HepG2 (cell line): ENCODE measurements around the gene WWC2. TPM values are rescaled to one million over a fixed set of nuclear protein-coding genes. Genes with fewer than 3 reads are reported as not detected.

Experiments
- CEBPB ChIP-seq: IDR thresholded peaks from 2 replicates; pipeline ENCODE4 v1.6.1; 2011; ENCODE audit warnings: low read depth, low read length, improper control_type of control experiment, borderline replicate concordance
- CENPX ChIP-seq: sonication (generic); formaldehyde crosslinking; IDR thresholded peaks from 2 replicates; pipeline ENCODE4 v1.9.0; 2021; ENCODE audit warnings: mild to moderate bottlenecking, missing genetic modification reagents, moderate library complexity
- CHCHD3 ChIP-seq: sonication (generic); formaldehyde crosslinking; IDR thresholded peaks from 2 replicates; pipeline ENCODE4 v1.8.0; 2022; ENCODE audit warnings: mild to moderate bottlenecking, missing genetic modification reagents, moderate library complexity
- NCOA1 ChIP-seq: sonication (generic); formaldehyde crosslinking; IDR thresholded peaks from 2 replicates; pipeline ENCODE4 v1.9.0; 2021; ENCODE audit warnings: missing genetic modification reagents
- SIN3A ChIP-seq: IDR thresholded peaks from 2 replicates; pipeline ENCODE4 v1.6.1; 2011; ENCODE audit warnings: low read depth, mild to moderate bottlenecking, control low read depth, low read length, borderline replicate concordance
- SMARCE1 ChIP-seq: fragments of 450-650 bp; IDR thresholded peaks from 2 replicates; pipeline ENCODE4 v1.6.1; 2017; ENCODE audit warnings: borderline replicate concordance
- SRSF4 ChIP-seq: fragments of 200-400 bp; formaldehyde crosslinking; IDR thresholded peaks from one replicate; pipeline ENCODE4 v1.6.1; 2018; ENCODE audit warnings: mild to moderate bottlenecking, low read depth, low read length, moderate library complexity; ENCODE audit not compliant: poor library complexity, severe bottlenecking
- SSRP1 ChIP-seq: IDR thresholded peaks from 2 replicates; pipeline ENCODE4 v1.6.1; 2016; ENCODE audit warnings: control low read depth
- ZEB1 ChIP-seq: IDR thresholded peaks from 2 replicates; pipeline ENCODE4 v1.6.1; 2012; ENCODE audit warnings: mild to moderate bottlenecking, low read depth, inconsistent platforms; ENCODE audit not compliant: insufficient replicate concordance
- ZNF446 ChIP-seq: sonication (generic); formaldehyde crosslinking; IDR thresholded peaks from 2 replicates; pipeline ENCODE4 v1.5.0; 2020; ENCODE audit warnings: mild to moderate bottlenecking, missing genetic modification reagents
- ZNF772 ChIP-seq: sonication (generic); formaldehyde crosslinking; IDR thresholded peaks from 2 replicates; pipeline ENCODE4 v1.5.0; 2020; ENCODE audit warnings: mild to moderate bottlenecking, missing genetic modification reagents
- polyA plus RNA-seq, 8 experiments: library from polyadenylated mRNA; depleted of rRNA in 3 of 8; stranded (reverse) in 7 of 8; unstranded in 1 of 8; fragments of >200 nt; fragmentation: Illumina TruSeq in 4 of 8; extraction: Trizol in 4 of 8; gene quantifications; 2 replicates each; pipeline versions ENCODE4 v1.2.1 to v1.2.3, GENCODE V29; 2011 to 2016; ENCODE audit warnings: low read depth in 4 of 8, missing spikeins in 1 of 8, mixed read lengths in 1 of 8; ENCODE audit not compliant: insufficient read depth in 1 of 8
- total RNA-seq, 5 experiments: library from RNA; depleted of rRNA; stranded (reverse); fragments of >200 nt; fragmentation: Illumina TruSeq; extraction: Trizol; gene quantifications; 2 replicates each; pipeline ENCODE4 v1.2.3, GENCODE V29; 2016; ENCODE audit warnings: low read depth in 1 of 5
- TF ChIP-seq, protein P1 (sequence below): sonication (generic); formaldehyde crosslinking; IDR thresholded peaks from 2 replicates; pipeline ENCODE4 v1.5.0; 2020; ENCODE audit warnings: mild to moderate bottlenecking, missing genetic modification reagents, borderline replicate concordance
- TF ChIP-seq, protein P2 (sequence below): sonication (generic); formaldehyde crosslinking; IDR thresholded peaks from 2 replicates; pipeline ENCODE4 v1.4.0; 2020; ENCODE audit warnings: mild to moderate bottlenecking, missing genetic modification reagents
- TF ChIP-seq, protein P3 (sequence below): IDR thresholded peaks from 2 replicates; pipeline ENCODE4 v1.6.1; 2018; ENCODE audit warnings: missing genetic modification reagents, mild to moderate bottlenecking, missing compliant biosample characterization
- TF ChIP-seq, protein P4 (sequence below): sonication (generic); formaldehyde crosslinking; IDR thresholded peaks from 2 replicates; pipeline ENCODE4 v1.4.0; 2020; ENCODE audit warnings: missing genetic modification reagents

WWC2 gene
- total and polyA plus RNA-seq, 2 of the 13 experiments (the other 11 are each of a cell fraction or from before 2014, with no cell fraction given), result 40.0 to 50.1 TPM

DNA sequence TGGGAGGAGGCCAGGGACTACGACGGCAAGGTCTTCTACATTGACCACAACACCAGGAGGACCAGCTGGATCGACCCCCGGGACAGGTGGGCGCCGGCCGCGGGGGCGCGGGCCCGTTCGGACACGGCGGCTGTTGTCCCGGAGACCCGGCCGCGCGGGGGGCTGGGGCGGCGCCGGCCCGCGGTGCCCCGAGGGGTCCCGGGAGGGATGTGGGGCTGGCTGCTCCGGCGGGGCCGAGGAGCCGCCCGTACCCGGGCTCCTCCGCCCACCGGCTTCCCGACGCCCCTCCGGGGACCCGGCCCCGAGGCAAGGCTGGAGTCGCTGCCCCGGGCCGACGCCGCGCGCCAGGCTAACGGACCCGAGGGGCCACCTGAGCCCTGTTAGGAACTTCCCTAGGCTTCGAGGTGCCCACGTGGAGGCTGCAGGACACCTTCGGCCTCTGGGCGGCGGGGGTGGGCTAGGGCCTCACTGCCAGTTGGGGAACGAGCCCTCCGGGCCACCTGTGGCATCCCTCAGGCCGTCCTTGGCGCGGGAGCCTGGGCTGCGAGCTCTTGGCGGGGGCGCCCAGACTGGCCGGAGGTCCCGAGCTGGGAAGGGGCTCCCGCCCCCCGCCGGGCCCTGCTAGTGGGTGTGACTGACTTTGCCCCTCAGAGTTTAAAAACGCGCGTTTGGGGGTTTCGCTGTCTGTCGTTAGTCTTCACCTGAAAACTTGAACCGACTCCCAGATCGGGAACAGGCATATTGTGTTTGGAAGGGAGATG is 660 bp downstream of the WWC2 start (continued):
- TF ChIP-seq, protein P1, sequence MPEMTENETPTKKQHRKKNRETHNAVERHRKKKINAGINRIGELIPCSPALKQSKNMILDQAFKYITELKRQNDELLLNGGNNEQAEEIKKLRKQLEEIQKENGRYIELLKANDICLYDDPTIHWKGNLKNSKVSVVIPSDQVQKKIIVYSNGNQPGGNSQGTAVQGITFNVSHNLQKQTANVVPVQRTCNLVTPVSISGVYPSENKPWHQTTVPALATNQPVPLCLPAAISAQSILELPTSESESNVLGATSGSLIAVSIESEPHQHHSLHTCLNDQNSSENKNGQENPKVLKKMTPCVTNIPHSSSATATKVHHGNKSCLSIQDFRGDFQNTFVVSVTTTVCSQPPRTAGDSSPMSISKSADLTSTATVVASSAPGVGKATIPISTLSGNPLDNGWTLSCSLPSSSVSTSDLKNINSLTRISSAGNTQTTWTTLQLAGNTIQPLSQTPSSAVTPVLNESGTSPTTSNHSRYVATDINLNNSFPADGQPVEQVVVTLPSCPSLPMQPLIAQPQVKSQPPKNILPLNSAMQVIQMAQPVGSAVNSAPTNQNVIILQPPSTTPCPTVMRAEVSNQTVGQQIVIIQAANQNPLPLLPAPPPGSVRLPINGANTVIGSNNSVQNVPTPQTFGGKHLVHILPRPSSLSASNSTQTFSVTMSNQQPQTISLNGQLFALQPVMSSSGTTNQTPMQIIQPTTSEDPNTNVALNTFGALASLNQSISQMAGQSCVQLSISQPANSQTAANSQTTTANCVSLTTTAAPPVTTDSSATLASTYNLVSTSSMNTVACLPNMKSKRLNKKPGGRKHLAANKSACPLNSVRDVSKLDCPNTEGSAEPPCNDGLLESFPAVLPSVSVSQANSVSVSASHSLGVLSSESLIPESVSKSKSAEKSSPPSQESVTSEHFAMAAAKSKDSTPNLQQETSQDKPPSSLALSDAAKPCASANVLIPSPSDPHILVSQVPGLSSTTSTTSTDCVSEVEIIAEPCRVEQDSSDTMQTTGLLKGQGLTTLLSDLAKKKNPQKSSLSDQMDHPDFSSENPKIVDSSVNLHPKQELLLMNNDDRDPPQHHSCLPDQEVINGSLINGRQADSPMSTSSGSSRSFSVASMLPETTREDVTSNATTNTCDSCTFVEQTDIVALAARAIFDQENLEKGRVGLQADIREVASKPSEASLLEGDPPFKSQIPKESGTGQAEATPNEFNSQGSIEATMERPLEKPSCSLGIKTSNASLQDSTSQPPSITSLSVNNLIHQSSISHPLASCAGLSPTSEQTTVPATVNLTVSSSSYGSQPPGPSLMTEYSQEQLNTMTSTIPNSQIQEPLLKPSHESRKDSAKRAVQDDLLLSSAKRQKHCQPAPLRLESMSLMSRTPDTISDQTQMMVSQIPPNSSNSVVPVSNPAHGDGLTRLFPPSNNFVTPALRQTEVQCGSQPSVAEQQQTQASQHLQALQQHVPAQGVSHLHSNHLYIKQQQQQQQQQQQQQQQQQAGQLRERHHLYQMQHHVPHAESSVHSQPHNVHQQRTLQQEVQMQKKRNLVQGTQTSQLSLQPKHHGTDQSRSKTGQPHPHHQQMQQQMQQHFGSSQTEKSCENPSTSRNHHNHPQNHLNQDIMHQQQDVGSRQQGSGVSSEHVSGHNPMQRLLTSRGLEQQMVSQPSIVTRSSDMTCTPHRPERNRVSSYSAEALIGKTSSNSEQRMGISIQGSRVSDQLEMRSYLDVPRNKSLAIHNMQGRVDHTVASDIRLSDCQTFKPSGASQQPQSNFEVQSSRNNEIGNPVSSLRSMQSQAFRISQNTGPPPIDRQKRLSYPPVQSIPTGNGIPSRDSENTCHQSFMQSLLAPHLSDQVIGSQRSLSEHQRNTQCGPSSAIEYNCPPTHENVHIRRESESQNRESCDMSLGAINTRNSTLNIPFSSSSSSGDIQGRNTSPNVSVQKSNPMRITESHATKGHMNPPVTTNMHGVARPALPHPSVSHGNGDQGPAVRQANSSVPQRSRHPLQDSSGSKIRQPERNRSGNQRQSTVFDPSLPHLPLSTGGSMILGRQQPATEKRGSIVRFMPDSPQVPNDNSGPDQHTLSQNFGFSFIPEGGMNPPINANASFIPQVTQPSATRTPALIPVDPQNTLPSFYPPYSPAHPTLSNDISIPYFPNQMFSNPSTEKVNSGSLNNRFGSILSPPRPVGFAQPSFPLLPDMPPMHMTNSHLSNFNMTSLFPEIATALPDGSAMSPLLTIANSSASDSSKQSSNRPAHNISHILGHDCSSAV (CRISPR knock-in tag), result no peak
- peak; percentile 38; the same call in 1 of the 2 replicates for TF ChIP-seq CHCHD3 (CRISPR knock-in tag)
- TF ChIP-seq SMARCE1, result no peak
- TF ChIP-seq, protein P2, sequence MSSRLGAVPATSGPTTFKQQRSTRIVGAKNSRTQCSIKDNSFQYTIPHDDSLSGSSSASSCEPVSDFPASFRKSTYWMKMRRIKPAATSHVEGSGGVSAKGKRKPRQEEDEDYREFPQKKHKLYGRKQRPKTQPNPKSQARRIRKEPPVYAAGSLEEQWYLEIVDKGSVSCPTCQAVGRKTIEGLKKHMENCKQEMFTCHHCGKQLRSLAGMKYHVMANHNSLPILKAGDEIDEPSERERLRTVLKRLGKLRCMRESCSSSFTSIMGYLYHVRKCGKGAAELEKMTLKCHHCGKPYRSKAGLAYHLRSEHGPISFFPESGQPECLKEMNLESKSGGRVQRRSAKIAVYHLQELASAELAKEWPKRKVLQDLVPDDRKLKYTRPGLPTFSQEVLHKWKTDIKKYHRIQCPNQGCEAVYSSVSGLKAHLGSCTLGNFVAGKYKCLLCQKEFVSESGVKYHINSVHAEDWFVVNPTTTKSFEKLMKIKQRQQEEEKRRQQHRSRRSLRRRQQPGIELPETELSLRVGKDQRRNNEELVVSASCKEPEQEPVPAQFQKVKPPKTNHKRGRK (CRISPR knock-in tag), result no peak
- TF ChIP-seq SIN3A, result peak; percentile 25; the same call in 1 of the 2 replicates
- TF ChIP-seq CEBPB, result no peak
- TF ChIP-seq ZNF772 (CRISPR knock-in tag), result no peak
- no peak for TF ChIP-seq NCOA1 (CRISPR knock-in tag)
- no peak for TF ChIP-seq SRSF4
- no peak for TF ChIP-seq SSRP1 (CRISPR knock-in tag)
- TF ChIP-seq, protein P3, sequence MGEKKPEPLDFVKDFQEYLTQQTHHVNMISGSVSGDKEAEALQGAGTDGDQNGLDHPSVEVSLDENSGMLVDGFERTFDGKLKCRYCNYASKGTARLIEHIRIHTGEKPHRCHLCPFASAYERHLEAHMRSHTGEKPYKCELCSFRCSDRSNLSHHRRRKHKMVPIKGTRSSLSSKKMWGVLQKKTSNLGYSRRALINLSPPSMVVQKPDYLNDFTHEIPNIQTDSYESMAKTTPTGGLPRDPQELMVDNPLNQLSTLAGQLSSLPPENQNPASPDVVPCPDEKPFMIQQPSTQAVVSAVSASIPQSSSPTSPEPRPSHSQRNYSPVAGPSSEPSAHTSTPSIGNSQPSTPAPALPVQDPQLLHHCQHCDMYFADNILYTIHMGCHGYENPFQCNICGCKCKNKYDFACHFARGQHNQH (CRISPR knock-in tag), result no peak
- TF ChIP-seq ZNF446 (CRISPR knock-in tag), result peak; percentile 46; the same call in 1 of the 2 replicates
- no peak for TF ChIP-seq CENPX (CRISPR knock-in tag)
- TF ChIP-seq, protein P4, sequence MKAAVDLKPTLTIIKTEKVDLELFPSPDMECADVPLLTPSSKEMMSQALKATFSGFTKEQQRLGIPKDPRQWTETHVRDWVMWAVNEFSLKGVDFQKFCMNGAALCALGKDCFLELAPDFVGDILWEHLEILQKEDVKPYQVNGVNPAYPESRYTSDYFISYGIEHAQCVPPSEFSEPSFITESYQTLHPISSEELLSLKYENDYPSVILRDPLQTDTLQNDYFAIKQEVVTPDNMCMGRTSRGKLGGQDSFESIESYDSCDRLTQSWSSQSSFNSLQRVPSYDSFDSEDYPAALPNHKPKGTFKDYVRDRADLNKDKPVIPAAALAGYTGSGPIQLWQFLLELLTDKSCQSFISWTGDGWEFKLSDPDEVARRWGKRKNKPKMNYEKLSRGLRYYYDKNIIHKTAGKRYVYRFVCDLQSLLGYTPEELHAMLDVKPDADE (CRISPR knock-in tag), result no peak
- TF ChIP-seq ZEB1, result no peak
